ENCODE results near the gene ATP6V0E2. TPM values are rescaled to one million over a fixed set of nuclear protein-coding genes. Genes with fewer than 3 reads are reported as not detected.

ATP6V0E2 gene
- total and polyA plus RNA-seq, 5 experiments from 2014 or later, result 81.7 to 253 (median 209) TPM

GRCh38 chr7:149831741-149832219, 42.0 kb upstream of the ATP6V0E2 start:
- Mint-ChIP-seq H3K36me3 (no peaks in the 10 kb centered on the region), H3K4me3 (no peak overlapping the region), H3K27me3 (peaks cover 0 to 12% (median 7%) of the 10 kb centered on the region in 5 donors), H3K27ac (peak overlapping the region in 2 of 10 donors; percentile 31 to 55), H3K4me1 (peaks cover 0 to 15% (median 10%) of the 10 kb centered on the region in 4 donors), H3K9me3 (no peaks in the 10 kb centered on the region)
- no peak for ATAC-seq
- POLR2A ChIA-PET, result no interaction called here
- DNase-seq, result no peak

- no peaks in the 10 kb centered on the region for H3K36me3 Mint-ChIP-seq
- no peak for ATAC-seq
- peaks cover 0 to 12% (median 7%) of the 10 kb centered on the region in 5 donors for H3K27me3 Mint-ChIP-seq
- no peak for DNase-seq
- H3K4me1 Mint-ChIP-seq, result peaks cover under 1 to 9% (median 6%) of the 10 kb centered on the region in 4 donors
- H3K9me3 Mint-ChIP-seq, result no peaks in the 10 kb centered on the region
- POLR2A ChIA-PET, result no interaction called here
- no peak overlapping the region for H3K4me3 Mint-ChIP-seq
- no peak overlapping the region for H3K27ac Mint-ChIP-seq
Measured at GRCh38 chr7:149832332-149833041, 41.3 kb upstream of the ATP6V0E2 start.

- DNase-seq, result no peak
- H3K27me3 Mint-ChIP-seq, result peaks cover 0 to 12% (median 7%) of the 10 kb centered on the region in 5 donors
- H3K9me3 Mint-ChIP-seq, result no peaks in the 10 kb centered on the region
- H3K4me1 Mint-ChIP-seq, result peaks cover 5 to 9% (median 8%) of the 10 kb centered on the region in 4 donors
- POLR2A ChIA-PET, result no interaction called here
- H3K4me3 Mint-ChIP-seq, result no peak overlapping the region
- no peaks in the 10 kb centered on the region for H3K36me3 Mint-ChIP-seq
- no peak overlapping the region for H3K27ac Mint-ChIP-seq
- ATAC-seq, result no peak
Measured at GRCh38 chr7:149833495-149834130, 40.2 kb upstream of the ATP6V0E2 start.

GRCh38 chr7:149834601-149835000, 39.2 kb upstream of the ATP6V0E2 start:
- DNase-seq, result no peak
- H3K27me3 Mint-ChIP-seq, result peaks cover 0 to 12% (median 7%) of the 10 kb centered on the region in 5 donors
- no peaks in the 10 kb centered on the region for H3K9me3 Mint-ChIP-seq
- ATAC-seq, result no peak
- peak overlapping the region in 1 of 10 donors; percentile 22 for H3K27ac Mint-ChIP-seq
- H3K4me1 Mint-ChIP-seq, result peaks cover 13 to 18% (median 17%) of the 10 kb centered on the region in 4 donors
- no peaks in the 10 kb centered on the region for H3K36me3 Mint-ChIP-seq
- POLR2A ChIA-PET, result no interaction called here
- H3K4me3 Mint-ChIP-seq, result no peak overlapping the region

- peaks cover 0 to 11% (median 7%) of the 10 kb centered on the region in 5 donors for H3K27me3 Mint-ChIP-seq
- H3K4me3 Mint-ChIP-seq, result no peak overlapping the region
- DNase-seq, result no peak
- H3K9me3 Mint-ChIP-seq, result no peaks in the 10 kb centered on the region
- peaks cover 19 to 34% (median 31%) of the 10 kb centered on the region in 4 donors for H3K4me1 Mint-ChIP-seq
- H3K36me3 Mint-ChIP-seq, result no peaks in the 10 kb centered on the region
- POLR2A ChIA-PET, result interaction anchor here (1.9 to 10.9 kb wide), 2 partner anchors 30 to 38 kb away, joined by 4 to 241 read pairs; no protein-coding TSS in a partner anchor
- no peak for ATAC-seq
- peak overlapping the region in 1 of 10 donors; percentile 37 for H3K27ac Mint-ChIP-seq
Measured at GRCh38 chr7:149836434-149836833, 37.3 kb upstream of the ATP6V0E2 start.

- no peaks in the 10 kb centered on the region for H3K36me3 Mint-ChIP-seq
- H3K4me1 Mint-ChIP-seq, result peaks cover 27 to 43% (median 38%) of the 10 kb centered on the region in 4 donors
- H3K27me3 Mint-ChIP-seq, result peaks cover 0 to 8% (median 0%) of the 10 kb centered on the region in 5 donors
- no peak for DNase-seq
- POLR2A ChIA-PET, result interaction anchor here (0.8 to 10.9 kb wide), 9 partner anchors 12 to 531 kb away, joined by 4 to 241 read pairs (median 5); partner anchors contain the start of genes ATP6V0E2 and REPIN1
- H3K27ac Mint-ChIP-seq, result peak overlapping the region; percentile 30 to 93 (median 90)
- ATAC-seq, result no peak
- peak overlapping the region; percentile 85 to 97 (median 93) for H3K4me3 Mint-ChIP-seq
- no peaks in the 10 kb centered on the region for H3K9me3 Mint-ChIP-seq
Measured at GRCh38 chr7:149837564-149838223, 36.1 kb upstream of the ATP6V0E2 start.

GRCh38 chr7:149838224-149838991, 35.4 kb upstream of the ATP6V0E2 start, which contains the start of gene ZNF862:
Gene ZNF862, plus strand, starts transcription at chr7:149838375. Its CDS starts 237 bp downstream, at chr7:149838612.
- Mint-ChIP-seq H3K27me3 (peaks cover 0 to 5% (median 0%) of the 10 kb centered on the region in 5 donors), H3K27ac (peak within 1 kb of the TSS; percentile 30 to 95 (median 92)), H3K4me1 (peaks cover 28 to 46% (median 40%) of the 10 kb centered on the region in 4 donors), H3K36me3 (no peaks in the 10 kb centered on the region), H3K4me3 (peak within 1 kb of the TSS; percentile 85 to 97 (median 93)), H3K9me3 (no peaks in the 10 kb centered on the region)
- POLR2A ChIA-PET, result interaction anchor here (0.8 to 10.9 kb wide), 8 partner anchors 11 to 530 kb away, joined by 4 to 241 read pairs (median 10); partner anchors contain the start of genes ATP6V0E2 and REPIN1
- peak; percentile 95 to 96 for ATAC-seq
- DNase-seq, result peak; percentile 88 to 97 (median 95)

GRCh38 chr7:149838992-149839408, 34.8 kb upstream of the ATP6V0E2 start:
- peaks cover 29 to 51% (median 43%) of the 10 kb centered on the region in 4 donors for H3K4me1 Mint-ChIP-seq
- no peak for DNase-seq
- POLR2A ChIA-PET, result interaction anchor here (2.0 to 10.9 kb wide), 5 partner anchors 11 to 40 kb away, joined by 5 to 241 read pairs (median 19); partner anchors contain the start of gene ATP6V0E2

GRCh38 chr7:149839933-149840332, 33.8 kb upstream of the ATP6V0E2 start:
- Mint-ChIP-seq H3K27ac (peak overlapping the region in 5 of 10 donors; percentile 5 to 85 (median 75)), H3K27me3 (no peaks in the 10 kb centered on the region), H3K4me1 (peaks cover 31 to 57% (median 50%) of the 10 kb centered on the region in 4 donors), H3K36me3 (peaks cover 0 to 2% (median 0%) of the 10 kb centered on the region in 3 donors), H3K9me3 (no peaks in the 10 kb centered on the region), H3K4me3 (peak overlapping the region; percentile 67 to 97 (median 86))
- ATAC-seq (no peak), DNase-seq (no peak)
- POLR2A ChIA-PET, result interaction anchor here (1.1 to 10.9 kb wide), 6 partner anchors 10 to 39 kb away, joined by 3 to 241 read pairs (median 17); partner anchors contain the start of gene ATP6V0E2

More at GRCh38 chr7:149838992-149839408, 34.8 kb upstream of the ATP6V0E2 start:
- H3K4me3 Mint-ChIP-seq, result peak overlapping the region; percentile 67 to 97 (median 86)
- peaks cover 0 to 5% (median 0%) of the 10 kb centered on the region in 5 donors for H3K27me3 Mint-ChIP-seq
- no peaks in the 10 kb centered on the region for H3K36me3 Mint-ChIP-seq
- H3K27ac Mint-ChIP-seq, result peak overlapping the region; percentile 10 to 94 (median 74)
- H3K9me3 Mint-ChIP-seq, result no peaks in the 10 kb centered on the region
- ATAC-seq, result no peak

GRCh38 chr7:149843566-149843965, 30.2 kb upstream of the ATP6V0E2 start:
- POLR2A ChIA-PET, result interaction anchor here (10.9 kb wide), 1 partner anchor 22 kb away, joined by 241 read pairs; no protein-coding TSS in a partner anchor
- H3K27me3 Mint-ChIP-seq, result no peaks in the 10 kb centered on the region
- peaks cover 34 to 62% (median 56%) of the 10 kb centered on the region in 4 donors for H3K4me1 Mint-ChIP-seq
- H3K9me3 Mint-ChIP-seq, result no peaks in the 10 kb centered on the region
- peak overlapping the region in 2 of 10 donors; percentile 45 to 65 for H3K27ac Mint-ChIP-seq
- DNase-seq (no peak), ATAC-seq (no peak)
- peaks cover 0 to 24% (median 6%) of the 10 kb centered on the region in 3 donors for H3K36me3 Mint-ChIP-seq
- no peak overlapping the region for H3K4me3 Mint-ChIP-seq

GRCh38 chr7:149844445-149844844, 29.3 kb upstream of the ATP6V0E2 start:
- H3K4me3 Mint-ChIP-seq, result no peak overlapping the region
- no peak for DNase-seq
- H3K9me3 Mint-ChIP-seq, result no peaks in the 10 kb centered on the region
- ATAC-seq, result no peak
- no peaks in the 10 kb centered on the region for H3K27me3 Mint-ChIP-seq
- peaks cover 28 to 60% (median 51%) of the 10 kb centered on the region in 4 donors for H3K4me1 Mint-ChIP-seq
- peak overlapping the region in 1 of 10 donors; percentile 22 for H3K27ac Mint-ChIP-seq
- POLR2A ChIA-PET, result interaction anchor here (10.9 kb wide), 1 partner anchor 22 kb away, joined by 241 read pairs; no protein-coding TSS in a partner anchor
- H3K36me3 Mint-ChIP-seq, result peaks cover 0 to 32% (median 6%) of the 10 kb centered on the region in 3 donors
